ENCODE data around the gene UGT1A6. TPM values are rescaled to one million over a fixed set of nuclear protein-coding genes. Genes with fewer than 3 reads are reported as not detected.

The UGT1A6 gene
- total and polyA plus RNA-seq, 2 experiments from 2014 or later: not detected

GRCh38 chr2:233791151-233791882, 98.6 kb downstream of the UGT1A6 start (continued):
- no peak for TF ChIP-seq REST (IDR thresholded peaks at IDR 0.05; ENCODE audit: unreplicated experiment)
- no peak for TF ChIP-seq EZH2 (IDR thresholded peaks at IDR 0.05; ENCODE audit: low read depth, unreplicated experiment)
- TF ChIP-seq ETS1 (IDR thresholded peaks at IDR 0.05): no peak
- TF ChIP-seq NANOG (IDR thresholded peaks at IDR 0.05; ENCODE audit: borderline replicate concordance): no peak
- no peak for TF ChIP-seq CTCF (conservative IDR thresholded peaks at IDR 0.05; ENCODE audit: low read depth in 2 of 2)
- TF ChIP-seq POLR2AphosphoS5 (IDR thresholded peaks at IDR 0.05; ENCODE audit: low read depth): no peak
- no peak for TF ChIP-seq STAT1 (IDR thresholded peaks at IDR 0.05; ENCODE audit: unreplicated experiment)
- TF ChIP-seq JUNB (IDR thresholded peaks at IDR 0.05; ENCODE audit: unreplicated experiment): no peak
- TF ChIP-seq CREB1 (CRISPR knock-in tag; IDR thresholded peaks at IDR 0.05; ENCODE audit: low read depth): no peak
- no peak for TF ChIP-seq ZNF331 (CRISPR knock-in tag; IDR thresholded peaks at IDR 0.05; ENCODE audit: low read depth)

GRCh38 chr2:233791883-233792329, 99.2 kb downstream of the UGT1A6 start:
- no peak overlapping the region for H3K4me2 ChIP-seq
- H3K4me1 ChIP-seq (ENCODE audit: insufficient read depth): no peaks in the 10 kb centered on the region
- Mint-ChIP-seq H3K4me3 (no peak overlapping the region), H3K4me1 (no peaks in the 10 kb centered on the region; the same call in 2 of the 3 replicates), H3K27ac (no peak overlapping the region), H3K9me3 (peaks cover 12% of the 10 kb centered on the region), H3K27me3 (ENCODE audit: insufficient read depth, low read depth, poor library complexity) (peaks cover 11% of the 10 kb centered on the region), H3K36me3 (ENCODE audit: low read depth) (no peaks in the 10 kb centered on the region; the same call in 2 of the 3 replicates)
- no peak for ATAC-seq
- H3F3A ChIP-seq (replicated peaks; ENCODE audit: low read depth): no peaks in the 10 kb centered on the region
- no peaks in the 10 kb centered on the region for H3K27me3 ChIP-seq (ENCODE audit: insufficient read depth)
- H3K9me2 ChIP-seq (ENCODE audit: insufficient read depth): no peaks in the 10 kb centered on the region
- H3K4me3 ChIP-seq: no peak overlapping the region
- no peak for DNase-seq (ENCODE audit: low spot score)
- no peaks in the 10 kb centered on the region for H4K20me1 ChIP-seq (replicated peaks; ENCODE audit: insufficient read depth)
- no peaks in the 10 kb centered on the region for H3K79me2 ChIP-seq (replicated peaks; ENCODE audit: insufficient read depth)
- no peak overlapping the region for H2AFZ ChIP-seq
- H3K27ac ChIP-seq (ENCODE audit: low read depth): no peak overlapping the region
- H3K36me3 ChIP-seq (ENCODE audit: insufficient read depth): no peaks in the 10 kb centered on the region
- TF ChIP-seq EZH2phosphoT487 (IDR thresholded peaks at IDR 0.05; ENCODE audit: unreplicated experiment): no peak
- TF ChIP-seq ETS1 (IDR thresholded peaks at IDR 0.05): no peak
- no peak for TF ChIP-seq EZH2 (IDR thresholded peaks at IDR 0.05; ENCODE audit: low read depth, unreplicated experiment)
- no peak for TF ChIP-seq ZNF114 (CRISPR knock-in tag; IDR thresholded peaks at IDR 0.05)
- no peak for TF ChIP-seq STAT1 (IDR thresholded peaks at IDR 0.05; ENCODE audit: unreplicated experiment)

Measured in GM23338 (cell line).